HEK293T (cell line): ENCODE results near the gene LUC7L2.
"Not testable (repeated sequence)": the region's sequence is repeated elsewhere in the genome, so short reads cannot be mapped to it uniquely, and the experiment has no call there.

ENCODE experiments used
- ARNT ChIP-seq: fragments of 450-650 bp; IDR thresholded peaks from 2 replicates; pipeline ENCODE4 v1.6.1; 2017; ENCODE audit warnings: mild to moderate bottlenecking
- FOXA1 ChIP-seq: fragments of 450-650 bp; IDR thresholded peaks from 2 replicates; pipeline ENCODE4 v1.6.1; 2016; ENCODE audit warnings: mild to moderate bottlenecking
- L3MBTL2 ChIP-seq: fragments of 450-650 bp; conservative IDR thresholded peaks from 2 replicates; pipeline ENCODE4 v1.6.1; 2016; ENCODE audit warnings: mild to moderate bottlenecking
- NFRKB ChIP-seq: fragments of 450-650 bp; IDR thresholded peaks from 2 replicates; pipeline ENCODE4 v1.6.1; 2016; ENCODE audit warnings: mild to moderate bottlenecking, moderate library complexity
- SUZ12 ChIP-seq: fragments of 450-650 bp; IDR thresholded peaks from 2 replicates; pipeline ENCODE4 v1.6.1; 2016; ENCODE audit warnings: mild to moderate bottlenecking

DNA sequence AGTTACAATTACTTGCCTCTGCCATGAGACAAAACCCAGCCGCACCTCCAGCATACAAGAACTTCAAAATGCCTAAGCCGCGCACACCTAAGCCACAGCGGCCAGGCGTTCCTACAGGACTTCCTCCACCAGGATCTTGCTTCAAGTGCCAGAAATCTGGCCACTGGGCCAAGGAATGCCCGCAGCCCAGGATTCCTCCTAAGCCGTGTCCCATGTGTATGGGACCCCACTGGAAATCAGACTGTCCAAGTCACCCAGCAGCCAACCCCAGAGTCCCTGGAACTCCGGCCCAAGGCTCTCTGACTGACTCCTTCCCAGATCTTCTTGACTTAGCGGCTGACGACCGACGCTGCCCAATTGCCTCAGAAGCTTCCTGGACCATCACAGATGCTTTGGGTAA is 103.7 kb downstream of the LUC7L2 start:
- not testable (repeated sequence) for TF ChIP-seq ARNT, SUZ12, NFRKB, L3MBTL2, FOXA1
